ENCODE results near the gene PYGM. TPM values are rescaled to one million over a fixed set of nuclear protein-coding genes. Genes with fewer than 3 reads are reported as not detected.

PYGM gene
- total and polyA plus RNA-seq, 2 of the 8 experiments (the other 6 are each of a cell fraction or from before 2014, with no cell fraction given) = 9.6 to 10.0 TPM

DNA sequence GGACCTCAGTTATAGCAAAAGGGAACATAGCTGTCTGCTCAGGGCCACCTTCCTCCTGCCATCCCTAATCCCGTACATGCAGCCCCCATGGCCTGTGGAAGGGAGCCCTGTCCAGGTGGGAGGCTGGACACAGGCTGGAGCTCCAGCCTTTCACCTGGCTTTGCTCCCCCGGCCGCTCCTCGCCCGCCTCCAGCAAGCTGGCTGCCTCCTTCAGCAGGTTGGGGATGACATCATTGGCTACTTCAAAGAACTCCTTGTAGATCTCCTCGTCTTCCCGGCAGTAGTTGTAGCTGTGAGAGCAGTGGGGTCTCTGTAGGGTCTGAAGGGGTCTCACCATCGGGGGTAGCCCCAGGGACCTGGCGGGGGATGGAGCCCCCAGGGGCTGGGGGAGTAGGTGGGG, 45.7 kb upstream of the PYGM start (continued):
- TF ChIP-seq SP1 (IDR thresholded peaks at IDR 0.05; ENCODE audit: low read depth, low read length) (no peak), CEBPB (IDR thresholded peaks at IDR 0.05; ENCODE audit: low read depth, low read length) (no peak), POU5F1 (IDR thresholded peaks at IDR 0.05; ENCODE audit: low read depth, low read length) (no peak), SIRT6 (IDR thresholded peaks at IDR 0.05; ENCODE audit: low read length) (no peak)
